GOT3 (cell line): ENCODE results near the gene KRTAP12-3.

Source experiments
- DNase-seq: peaks from one replicate; lab custom pipeline; 2025; ENCODE audit warnings: mixed read lengths; lab: John Stamatoyannopoulos, UW

KRTAP12-3 gene

GRCh38 chr21:44702973-44703730, 45.4 kb downstream of the KRTAP12-3 start:
- no peak for DNase-seq

GRCh38 chr21:44703731-44704635, 46.3 kb downstream of the KRTAP12-3 start:
- no peak for DNase-seq

GRCh38 chr21:44704636-44705001, 46.9 kb downstream of the KRTAP12-3 start:
- DNase-seq: no peak

- DNase-seq: no peak
Measured at GRCh38 chr21:44706026-44706705, 48.4 kb downstream of the KRTAP12-3 start.

GRCh38 chr21:44706706-44707581, 49.2 kb downstream of the KRTAP12-3 start:
- DNase-seq: no peak
